Measurements from ENCODE around the gene UROC1.
"Not testable (repeated sequence)": the region's sequence is repeated elsewhere in the genome, so short reads cannot be mapped to it uniquely, and the experiment has no call there.

Gene UROC1

DNA sequence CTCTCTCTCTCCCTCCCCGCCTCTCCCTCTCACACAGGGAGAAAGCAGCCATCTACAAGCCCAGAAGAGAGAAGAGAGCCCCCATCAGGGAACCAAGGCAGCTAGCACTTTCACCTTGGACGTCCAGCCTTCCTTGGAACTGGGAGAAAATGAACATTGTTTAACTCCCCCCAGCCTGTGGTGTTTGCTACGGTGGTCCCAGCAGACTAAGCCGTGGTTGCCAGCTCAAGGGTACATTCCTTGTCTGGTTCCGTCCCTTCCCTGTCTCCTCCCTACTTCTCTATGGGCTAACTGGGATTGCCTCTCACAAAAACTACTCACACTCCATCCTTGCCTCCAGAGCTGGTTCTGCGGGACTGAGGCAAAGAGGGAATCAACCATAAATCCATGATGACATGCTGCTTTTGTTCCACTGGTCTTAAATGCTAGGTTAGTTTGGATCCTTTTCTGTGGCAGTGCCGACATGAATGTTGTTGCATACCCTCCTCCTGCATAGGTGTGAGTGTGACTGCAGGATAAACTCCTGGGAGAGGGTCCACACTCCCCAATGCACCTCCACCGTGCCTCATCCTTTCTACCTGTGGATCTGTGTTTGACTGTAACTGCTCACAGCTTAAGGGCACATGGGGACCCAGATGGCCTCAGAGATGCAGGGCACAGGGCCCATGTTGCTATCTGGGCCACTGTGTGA, 29.1 kb upstream of the UROC1 start:
- no peak for DNase-seq (ENCODE audit: low read depth in 2 of 2)

DNA sequence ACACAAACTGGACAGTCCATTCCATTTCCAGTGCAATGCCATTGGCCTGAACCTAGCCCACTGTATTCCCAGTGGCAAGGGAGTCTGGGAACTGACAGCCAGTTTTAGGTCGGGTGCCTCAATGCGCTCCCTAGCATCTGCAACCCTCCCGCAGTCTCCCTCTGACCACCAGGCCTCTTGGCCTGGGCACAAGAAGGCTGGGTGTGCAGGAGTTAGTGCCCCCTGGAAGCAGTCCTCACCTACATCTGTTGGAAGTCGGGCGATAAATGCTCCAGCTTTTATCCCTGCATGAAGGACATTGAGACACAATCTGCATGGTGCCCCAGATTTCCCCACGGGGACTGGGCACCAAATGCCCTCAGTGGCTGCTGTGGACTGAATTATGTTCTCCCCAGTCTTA, 28.4 kb upstream of the UROC1 start:
- no peak for DNase-seq (ENCODE audit: low read depth in 2 of 2)

DNA sequence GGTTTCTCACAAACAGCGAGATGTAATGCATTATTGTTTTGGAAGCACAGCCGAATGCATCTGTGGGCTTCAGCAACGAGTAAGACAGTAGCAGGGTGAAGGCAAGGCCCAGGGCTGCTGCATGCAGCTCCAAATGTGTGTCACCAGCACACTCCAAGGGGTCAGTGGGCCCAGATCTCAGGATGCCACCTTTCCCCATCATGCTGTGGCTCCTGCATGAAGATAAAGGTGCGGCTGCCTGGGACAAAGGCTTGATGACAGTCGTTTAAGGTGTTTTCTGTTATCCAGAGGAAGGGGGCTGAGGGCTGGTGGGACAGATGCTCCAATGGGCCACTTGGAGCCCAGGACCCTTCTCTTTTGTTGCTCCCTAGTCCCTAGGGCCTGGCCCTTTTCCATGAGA, 28.0 kb upstream of the UROC1 start:
- no peak for DNase-seq (ENCODE audit: low read depth in 2 of 2)

DNA sequence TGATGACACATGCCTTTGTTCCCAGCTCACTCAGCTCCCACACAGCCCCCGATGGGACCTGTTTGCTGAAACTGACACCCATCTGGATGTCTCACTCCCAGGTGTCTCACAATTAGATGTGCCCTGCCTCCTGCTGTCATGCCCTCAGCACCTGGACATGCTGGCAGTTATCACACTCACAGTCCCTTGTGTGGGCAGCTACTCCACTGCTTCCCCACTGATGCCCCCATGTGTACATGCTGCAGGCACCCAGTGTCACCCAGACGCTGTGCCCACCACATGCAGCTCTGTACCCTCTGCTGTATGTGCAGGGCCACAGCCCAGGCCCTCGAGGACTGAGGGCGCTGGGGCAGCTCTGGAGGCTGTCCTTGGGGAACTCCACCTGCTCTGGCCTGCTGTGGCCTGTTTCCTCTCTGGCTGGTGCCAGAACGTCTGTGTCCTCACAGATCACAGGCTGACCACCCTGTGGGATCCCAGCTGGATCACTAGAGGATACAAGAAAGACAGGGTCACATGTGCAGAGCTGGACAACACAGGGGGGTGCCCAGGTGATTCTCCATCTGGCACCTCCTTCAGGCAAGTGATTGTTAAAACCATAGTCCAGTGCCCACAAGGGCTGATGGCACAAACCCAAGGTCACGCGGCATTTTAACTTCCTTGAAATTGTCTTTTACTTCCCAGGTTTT, 27.2 kb upstream of the UROC1 start:
- no peak for DNase-seq (ENCODE audit: low read depth in 2 of 2)

DNA sequence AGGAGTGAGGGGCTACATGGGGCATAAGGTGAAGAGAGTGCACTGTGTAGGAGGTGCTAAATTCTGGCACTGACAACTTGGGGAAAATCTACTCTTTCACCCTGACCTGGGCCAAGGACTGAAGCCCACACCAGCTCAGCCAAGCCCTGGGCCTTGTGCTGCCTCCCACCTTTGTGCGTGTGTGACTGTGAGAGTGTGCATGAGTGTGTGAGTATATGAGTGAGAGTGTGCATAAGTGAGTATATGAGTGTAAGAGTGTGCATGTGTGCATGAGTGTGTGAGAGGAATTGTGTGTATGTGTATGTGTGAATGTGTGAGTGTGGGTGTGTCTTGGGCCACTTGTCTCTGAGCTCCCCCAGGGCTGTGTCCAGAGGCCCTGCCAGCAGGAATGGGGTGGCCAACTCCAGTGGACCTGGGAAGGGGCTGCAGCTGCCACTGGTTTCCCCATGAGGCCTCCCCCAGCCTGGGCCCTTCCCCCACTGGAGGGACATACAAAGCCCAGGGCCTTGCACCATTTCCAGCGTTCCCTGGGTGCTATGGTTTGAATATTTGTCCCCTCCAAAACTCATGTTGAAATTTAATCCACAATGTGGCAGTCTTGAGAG, 26.0 kb upstream of the UROC1 start:
- no peak for DNase-seq (ENCODE audit: low read depth in 2 of 2)

DNA sequence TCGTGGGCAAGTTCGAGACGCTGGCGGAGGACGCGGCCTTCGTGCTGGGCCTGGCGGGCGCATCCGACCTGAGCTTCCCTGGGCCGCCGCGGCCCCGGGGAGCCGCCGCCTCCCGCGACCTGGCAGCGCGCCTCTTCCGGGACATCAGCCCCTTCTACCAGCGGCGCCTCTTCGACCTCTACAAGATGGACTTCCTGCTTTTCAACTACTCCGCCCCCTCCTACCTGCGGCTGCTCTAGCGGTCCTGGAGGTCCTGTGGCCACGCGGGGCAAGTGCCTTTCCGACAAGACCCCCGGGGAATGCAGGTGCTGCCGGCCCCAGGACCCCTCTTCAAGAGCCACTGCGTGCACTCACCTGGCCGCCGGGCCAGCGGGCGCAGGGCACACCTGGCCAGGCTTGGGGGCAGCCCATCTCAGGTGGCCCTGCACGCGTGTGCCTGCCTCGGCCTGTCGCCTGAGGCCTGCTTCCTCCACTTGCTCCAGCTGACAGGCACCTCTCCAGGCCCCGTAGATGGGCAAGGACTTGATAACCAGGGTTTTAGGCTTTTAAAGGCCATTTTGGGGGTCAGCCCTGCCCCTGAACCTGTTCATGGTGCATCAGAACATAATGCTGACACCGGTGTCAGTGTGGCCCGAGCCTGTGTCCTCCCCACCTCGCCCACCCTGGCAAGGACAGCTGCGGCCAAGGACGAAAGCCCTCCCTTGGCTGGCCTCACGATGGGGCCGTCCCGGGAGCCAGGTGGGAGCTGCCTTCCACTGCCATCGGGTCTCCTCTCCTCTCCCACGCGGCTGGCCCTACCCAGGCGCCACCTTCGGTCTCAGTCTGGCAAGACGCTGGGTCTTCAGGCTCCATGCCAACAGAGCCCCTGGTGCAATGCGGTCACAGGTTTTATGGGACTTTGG, 25.0 kb upstream of the UROC1 start:
- DNase-seq (ENCODE audit: low read depth in 2 of 2) = no peak

DNA sequence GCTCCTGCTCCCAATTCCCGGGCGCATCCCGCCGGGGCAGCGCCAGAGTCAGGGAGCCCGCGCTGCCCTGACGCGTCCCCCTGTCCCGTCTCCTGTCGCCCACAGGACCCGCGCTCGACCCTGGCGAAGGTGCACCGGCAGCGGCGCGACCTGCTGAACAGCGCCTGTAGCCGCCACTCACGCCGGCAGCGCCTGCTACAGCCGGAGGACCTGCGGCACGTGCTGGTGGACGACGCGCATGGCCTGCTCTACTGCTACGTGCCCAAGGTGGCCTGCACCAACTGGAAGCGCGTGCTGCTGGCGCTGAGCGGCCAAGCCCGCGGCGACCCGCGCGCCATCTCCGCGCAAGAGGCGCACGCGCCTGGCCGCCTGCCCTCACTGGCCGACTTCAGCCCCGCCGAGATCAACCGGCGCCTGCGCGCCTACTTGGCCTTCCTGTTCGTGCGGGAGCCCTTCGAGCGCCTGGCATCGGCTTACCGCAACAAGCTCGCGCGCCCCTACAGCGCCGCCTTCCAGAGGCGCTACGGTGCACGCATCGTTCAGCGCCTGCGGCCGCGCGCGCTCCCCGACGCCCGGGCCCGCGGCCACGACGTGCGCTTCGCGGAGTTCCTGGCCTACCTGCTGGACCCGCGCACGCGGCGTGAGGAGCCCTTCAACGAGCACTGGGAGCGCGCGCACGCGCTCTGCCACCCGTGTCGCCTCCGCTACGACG, 24.2 kb upstream of the UROC1 start:
- no peak for DNase-seq (ENCODE audit: low read depth in 2 of 2)

DNA sequence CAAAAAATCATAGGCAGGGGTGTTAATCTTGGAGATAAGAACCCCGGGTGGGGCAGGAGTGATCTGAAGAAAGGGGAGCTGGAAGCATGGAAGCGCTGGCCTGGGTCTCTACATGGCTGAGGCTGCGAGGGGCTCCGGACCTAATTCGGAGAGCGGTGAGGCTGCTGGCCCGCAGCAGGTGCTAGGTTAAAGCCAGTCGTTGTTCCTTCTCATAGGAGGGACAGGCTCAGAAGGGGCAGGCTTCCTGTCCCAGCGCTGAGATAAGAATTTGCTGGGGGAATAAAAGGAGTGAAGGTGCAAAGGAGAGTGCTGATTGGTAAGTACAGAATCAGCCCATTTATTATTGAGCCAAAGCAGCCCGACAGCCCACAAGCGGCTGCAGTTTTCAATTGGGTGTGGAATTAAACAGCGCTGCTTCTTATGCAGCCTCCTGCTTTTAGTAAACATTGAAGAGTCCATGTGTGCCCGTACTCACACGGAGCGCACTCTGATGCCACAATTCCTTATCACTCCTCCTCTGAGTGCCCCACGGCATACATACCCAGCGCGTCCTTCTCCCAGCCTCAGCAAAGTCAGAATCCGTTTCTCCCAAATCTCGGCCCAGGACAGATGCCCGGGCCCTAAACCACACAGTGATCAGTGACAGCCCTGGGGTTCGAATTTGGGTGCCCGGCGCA, 23.5 kb upstream of the UROC1 start:
- DNase-seq (ENCODE audit: low read depth in 2 of 2) = no peak

DNA sequence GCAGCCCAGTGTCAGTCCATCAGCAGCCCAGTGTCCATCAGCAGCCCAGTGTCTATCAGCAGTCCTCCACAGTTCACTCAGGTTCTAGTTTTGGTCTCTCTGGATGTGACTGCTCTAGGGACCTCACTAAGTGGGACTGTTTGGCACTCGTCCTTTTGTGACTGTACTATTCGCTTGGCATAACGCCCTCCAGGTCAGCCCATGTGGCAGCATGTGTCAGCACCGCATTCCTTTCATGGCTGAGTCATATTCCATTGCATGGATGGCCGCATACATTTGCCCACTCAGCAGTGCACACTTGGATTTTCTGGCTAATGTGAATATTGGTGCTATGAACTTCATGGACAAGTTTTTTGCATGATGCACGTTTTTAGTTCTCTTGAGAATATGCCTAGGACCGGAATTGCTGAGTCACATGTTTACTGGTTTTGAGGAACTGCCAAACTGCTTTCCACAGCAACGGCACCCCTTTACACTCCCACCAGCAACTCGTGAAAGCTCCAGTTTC, 22.8 kb upstream of the UROC1 start:
- no peak for DNase-seq (ENCODE audit: low read depth in 2 of 2)

DNA sequence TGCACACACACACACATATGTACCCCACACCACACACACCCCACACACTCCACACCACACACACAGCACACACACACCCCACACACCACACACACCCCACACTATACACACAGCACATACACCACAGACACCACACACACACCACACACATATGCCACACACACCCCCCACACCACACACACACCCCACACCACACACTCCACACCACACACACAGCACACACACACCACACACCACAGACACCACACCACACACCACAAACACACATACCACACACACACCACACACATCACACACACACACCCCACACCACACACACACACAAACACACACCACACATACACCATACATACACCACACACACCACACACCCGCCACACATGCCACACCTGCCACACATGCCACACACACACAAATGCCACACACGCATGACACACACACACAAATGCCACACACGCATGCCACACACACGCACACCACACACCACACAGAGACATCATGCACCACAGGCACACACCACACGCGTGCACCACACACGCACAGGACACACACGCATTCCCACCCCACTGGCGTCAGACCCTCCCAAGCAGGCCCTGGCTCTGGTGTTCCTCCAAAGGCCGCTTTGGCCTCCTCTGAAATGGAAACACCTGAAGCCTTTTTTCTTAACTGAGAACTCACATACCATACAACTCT, 22.1 kb upstream of the UROC1 start:
- DNase-seq (ENCODE audit: low read depth in 2 of 2) = no peak

DNA sequence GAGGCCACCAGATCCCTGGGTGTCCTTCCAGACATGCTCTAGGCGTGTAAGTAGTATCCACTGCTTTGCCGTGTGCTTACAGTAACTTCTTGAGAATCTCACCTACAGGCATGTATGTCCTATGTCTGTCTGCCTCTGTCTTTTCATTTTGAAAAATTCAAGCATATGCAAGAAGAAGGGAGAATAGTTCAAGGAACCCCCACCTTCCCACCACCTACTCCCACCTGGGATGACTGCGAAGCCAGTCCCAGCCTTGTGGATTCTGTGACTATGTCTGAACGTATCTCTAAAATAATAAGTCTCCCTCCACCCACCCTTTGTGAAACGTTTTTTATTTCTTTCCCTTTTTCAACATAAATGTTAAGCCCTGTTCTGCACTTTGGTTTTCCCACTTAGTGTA, 21.4 kb upstream of the UROC1 start:
- DNase-seq (ENCODE audit: low read depth in 2 of 2) = no peak

DNA sequence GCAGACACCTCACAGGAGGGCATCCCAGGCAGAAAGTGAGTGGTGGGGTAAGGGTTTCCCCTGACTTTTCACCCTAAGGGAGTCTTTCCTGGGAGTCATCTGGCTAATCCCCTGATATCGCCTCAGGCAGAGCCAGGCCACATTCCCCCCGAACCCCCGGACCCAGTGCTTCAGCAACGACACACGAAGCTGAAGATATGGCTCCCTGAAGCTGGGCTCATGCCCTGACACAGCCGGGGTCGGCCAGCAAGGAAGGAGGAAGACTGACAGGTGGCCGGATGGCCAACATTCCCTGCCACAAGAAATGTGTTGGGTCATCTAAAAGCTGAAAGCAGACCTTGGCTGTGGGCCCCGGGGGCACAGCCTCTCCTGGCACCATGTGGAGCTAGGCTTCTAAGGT, 20.7 kb upstream of the UROC1 start:
- no peak for DNase-seq (ENCODE audit: low read depth in 2 of 2)

DNA sequence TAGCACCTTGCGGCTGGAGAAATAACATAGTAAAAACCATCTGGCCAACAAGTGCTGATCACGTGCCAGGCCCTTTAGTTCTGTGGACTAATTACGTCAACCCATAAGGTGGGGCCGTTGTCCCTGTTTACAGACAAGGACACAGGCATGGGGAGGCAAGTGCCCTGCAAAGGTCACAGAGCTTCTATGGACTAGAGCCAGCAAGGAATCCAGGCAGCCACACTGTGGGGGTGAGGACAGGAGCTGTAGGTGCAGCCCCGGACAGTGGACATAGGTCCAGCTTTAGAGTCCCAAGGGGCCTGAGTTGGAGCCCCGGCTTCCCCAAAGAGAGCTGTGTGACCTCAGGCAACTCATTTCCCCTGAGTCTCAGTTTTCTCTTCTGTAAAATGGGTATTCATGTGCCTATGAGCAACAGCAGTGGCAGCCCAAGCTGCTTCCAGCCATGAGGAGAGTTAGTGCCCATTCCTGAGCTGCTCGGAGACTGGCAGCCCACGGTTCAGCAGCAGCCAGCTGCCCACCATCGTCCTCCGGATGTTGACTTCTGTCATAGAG, 20.2 kb upstream of the UROC1 start:
- no peak for DNase-seq (ENCODE audit: low read depth in 2 of 2)

DNA sequence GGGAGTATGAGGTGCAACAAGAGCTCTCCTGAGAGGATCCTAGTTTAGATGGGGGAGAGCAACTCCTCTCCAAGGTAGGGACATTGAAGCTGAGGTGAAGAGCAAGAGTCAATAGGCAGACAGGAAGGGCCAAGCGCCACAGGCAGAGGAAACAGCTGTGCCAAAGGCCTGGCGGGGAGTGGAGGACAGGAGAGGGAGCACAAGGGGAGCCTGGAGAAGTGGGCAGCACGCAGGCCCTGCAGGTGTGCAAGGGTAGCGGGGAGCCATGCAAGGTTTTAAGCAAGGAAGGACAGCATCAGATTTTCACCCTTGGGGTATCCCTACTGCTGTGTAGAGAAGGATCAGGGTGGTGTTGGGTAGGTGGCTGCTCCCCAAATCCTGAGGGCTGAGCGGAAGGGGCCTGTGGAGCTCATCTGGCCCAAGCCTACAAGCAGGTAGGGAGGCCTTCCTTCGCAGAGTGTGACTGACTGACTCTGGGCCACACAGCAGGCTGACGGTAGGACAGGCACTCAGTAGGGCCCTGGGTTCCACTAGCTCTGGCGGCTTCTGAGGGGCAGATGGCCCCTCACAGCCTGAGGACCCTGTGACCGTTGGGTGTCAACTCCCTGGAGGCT, 19.6 kb upstream of the UROC1 start:
- no peak for DNase-seq (ENCODE audit: low read depth in 2 of 2)

DNA sequence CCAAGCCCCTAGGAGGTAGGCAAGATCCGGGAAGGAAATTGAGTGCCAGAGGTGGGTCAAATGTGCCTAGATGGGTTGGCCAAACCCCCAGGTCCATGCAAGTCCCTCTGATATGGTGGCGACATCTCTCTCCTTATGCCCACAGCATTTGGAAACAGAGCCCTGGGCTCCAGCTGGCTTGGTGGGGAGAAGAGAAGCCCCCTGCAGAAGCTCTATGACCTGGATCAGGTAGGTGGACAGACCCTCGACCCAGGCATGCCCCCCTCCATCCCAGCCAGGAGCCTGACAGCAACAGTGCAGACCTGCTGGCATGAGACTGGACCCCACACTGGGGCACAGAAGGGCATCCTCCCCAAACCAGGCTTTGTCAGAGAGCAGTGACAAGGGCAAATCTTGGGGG, 18.6 kb upstream of the UROC1 start:
- no peak for DNase-seq (ENCODE audit: low read depth in 2 of 2)

DNA sequence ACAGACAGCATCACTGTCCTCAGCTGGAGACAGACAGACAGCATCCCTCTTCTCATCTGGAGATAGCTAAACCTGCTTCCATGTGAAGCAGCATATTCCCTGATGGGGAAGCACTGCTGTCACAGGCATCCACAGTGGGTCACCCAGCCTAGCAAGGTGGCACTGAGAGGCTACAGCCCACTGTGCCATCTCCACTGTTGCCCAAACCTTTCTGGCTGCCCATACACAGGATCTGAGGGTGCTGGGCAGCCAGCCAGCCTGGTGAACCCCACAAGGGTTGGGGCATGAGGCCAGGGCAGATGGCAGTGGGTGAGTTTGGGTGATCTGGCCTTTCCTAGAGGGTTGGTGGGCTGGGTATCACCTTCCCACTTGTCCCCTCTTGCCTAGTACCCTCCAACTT, 18.1 kb upstream of the UROC1 start:
- DNase-seq (ENCODE audit: low read depth in 2 of 2) = no peak

DNA sequence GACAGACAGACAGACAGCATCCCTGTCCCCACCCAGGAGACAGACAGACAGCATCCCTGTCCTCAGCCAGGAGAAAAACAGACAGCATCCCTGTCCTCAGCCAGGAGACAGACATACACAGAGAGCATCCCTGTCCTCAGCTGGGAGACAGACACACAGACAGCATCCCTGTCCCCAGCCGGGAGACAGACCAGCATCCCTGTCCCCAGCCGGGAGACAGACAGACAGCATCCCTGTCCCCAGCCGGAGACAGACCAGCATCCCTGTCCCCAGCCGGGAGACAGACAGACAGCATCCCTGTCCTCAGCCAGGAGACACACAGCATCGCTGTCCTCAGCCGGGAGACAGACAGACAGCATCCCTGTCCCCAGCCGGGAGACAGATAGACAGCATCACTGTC, 17.1 kb upstream of the UROC1 start:
- not testable (repeated sequence) for DNase-seq (ENCODE audit: low read depth in 2 of 2)

DNA sequence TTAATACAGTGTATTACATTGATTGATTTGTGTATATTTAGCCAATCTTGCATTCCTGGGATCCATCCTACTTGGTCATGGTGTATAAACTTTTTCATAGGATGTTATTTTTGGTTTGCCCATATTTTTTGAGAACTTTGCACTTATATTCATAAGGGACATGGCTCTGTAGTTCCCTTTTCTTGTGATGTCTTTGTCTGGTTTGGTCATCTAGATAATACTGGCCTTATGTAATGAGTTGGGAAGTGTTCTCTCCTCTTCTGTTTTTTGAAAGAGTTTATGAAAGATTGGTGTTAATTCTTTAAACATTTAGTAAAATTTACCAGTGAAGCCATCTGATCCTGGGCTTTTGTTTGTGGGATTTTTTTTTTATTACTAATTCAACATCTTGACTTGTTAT, 15.9 kb upstream of the UROC1 start:
- no peak for DNase-seq (ENCODE audit: low read depth in 2 of 2)

DNA sequence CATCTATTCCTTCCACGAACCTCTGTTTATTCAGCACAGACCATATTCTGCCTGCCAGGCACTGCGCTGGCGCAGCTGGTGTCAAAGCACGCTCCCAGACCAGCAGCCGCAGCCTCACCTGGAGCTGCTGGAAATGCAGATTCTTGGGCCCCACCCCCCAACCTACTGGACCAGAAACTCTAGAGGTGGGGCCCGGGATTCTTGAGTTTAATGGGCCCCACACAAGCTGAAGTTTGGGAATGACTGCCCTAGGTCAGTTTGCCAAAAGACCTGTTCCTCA, 13.4 kb upstream of the UROC1 start:
- no peak for DNase-seq (ENCODE audit: low read depth in 2 of 2)
